Osteoblast (primary cell): ENCODE results near the gene COX7A2. TPM values are rescaled to one million over a fixed set of nuclear protein-coding genes. Genes with fewer than 3 reads are reported as not detected.

ENCODE experiments used
- DNase-seq: peaks from one replicate; pipeline ENCODE4 v3.0.0; 2011; ENCODE audit warnings: low spot score, mixed read lengths; ENCODE audit not compliant: insufficient read length; ENCODE audit errors: missing footprints
- H2AFZ ChIP-seq: 2 replicates; pipeline ENCODE4 v1.6.0; 2011; ENCODE audit warnings: mild to moderate bottlenecking, low read length
- H3K27ac ChIP-seq: 2 replicates; pipeline ENCODE4 v1.5.1; 2011; ENCODE audit warnings: mild to moderate bottlenecking, low read depth, low read length, moderate library complexity
- H3K27me3 ChIP-seq: 2 replicates; pipeline ENCODE4 v1.6.0; 2012; ENCODE audit warnings: mild to moderate bottlenecking, control low read depth, inconsistent platforms, low read length, moderate library complexity; ENCODE audit not compliant: insufficient read depth
- H3K36me3 ChIP-seq: 2 replicates; pipeline ENCODE4 v1.5.1; 2011; ENCODE audit warnings: mild to moderate bottlenecking, low read length, control low read depth, moderate library complexity; ENCODE audit not compliant: insufficient read depth
- H3K4me1 ChIP-seq: 2 replicates; pipeline ENCODE4 v1.5.1; 2011; ENCODE audit warnings: mild to moderate bottlenecking, low read length, control low read depth, moderate library complexity; ENCODE audit not compliant: insufficient read depth
- H3K4me2 ChIP-seq: 2 replicates; pipeline ENCODE4 v1.6.0; 2011; ENCODE audit warnings: mild to moderate bottlenecking, low read length; ENCODE audit not compliant: insufficient read depth
- H3K4me3 ChIP-seq: fragments of 200-600 bp; sonication (generic); 3 replicates; pipeline ENCODE4 v1.5.1; 2012; ENCODE audit warnings: mild to moderate bottlenecking, low read length, inconsistent platforms; ENCODE audit not compliant: insufficient read depth
- H3K79me2 ChIP-seq: 2 replicates; pipeline ENCODE4 v1.6.0; 2012; ENCODE audit warnings: mild to moderate bottlenecking, low read length, control low read depth, inconsistent platforms; ENCODE audit not compliant: insufficient read depth
- H3K9me3 ChIP-seq: 2 replicates; pipeline ENCODE4 v1.5.1; 2011; ENCODE audit warnings: low read depth, low read length, control low read depth
- H4K20me1 ChIP-seq: 2 replicates; pipeline ENCODE4 v1.6.0; 2012; ENCODE audit warnings: mild to moderate bottlenecking, low read length, control low read depth; ENCODE audit not compliant: insufficient read depth
- total RNA-seq: library from RNA; depleted of rRNA; stranded (reverse); fragments of >200 nt; gene quantifications from 2 replicates; pipeline ENCODE4 v1.2.3, GENCODE V29; 2012
- TF ChIP-seq, protein P1 (sequence below): IDR thresholded peaks from 2 replicates; pipeline ENCODE4 v1.5.1; 2011; ENCODE audit warnings: mild to moderate bottlenecking, low read depth, low read length, moderate library complexity; ENCODE audit errors: extremely low read depth

The COX7A2 gene
- total RNA-seq, 1 donor: 72.0 TPM

GRCh38 chr6:75290136-75290945 is 46.7 kb upstream of the COX7A2 start:
- DNase-seq: no peak
- no peak overlapping the region for H3K4me2 ChIP-seq
- H3K4me1 ChIP-seq: peaks cover 5% of the 10 kb centered on the region
- no peaks in the 10 kb centered on the region for H4K20me1 ChIP-seq
- H3K4me3 ChIP-seq: no peak overlapping the region
- H2AFZ ChIP-seq: no peak overlapping the region
- TF ChIP-seq, protein P1, sequence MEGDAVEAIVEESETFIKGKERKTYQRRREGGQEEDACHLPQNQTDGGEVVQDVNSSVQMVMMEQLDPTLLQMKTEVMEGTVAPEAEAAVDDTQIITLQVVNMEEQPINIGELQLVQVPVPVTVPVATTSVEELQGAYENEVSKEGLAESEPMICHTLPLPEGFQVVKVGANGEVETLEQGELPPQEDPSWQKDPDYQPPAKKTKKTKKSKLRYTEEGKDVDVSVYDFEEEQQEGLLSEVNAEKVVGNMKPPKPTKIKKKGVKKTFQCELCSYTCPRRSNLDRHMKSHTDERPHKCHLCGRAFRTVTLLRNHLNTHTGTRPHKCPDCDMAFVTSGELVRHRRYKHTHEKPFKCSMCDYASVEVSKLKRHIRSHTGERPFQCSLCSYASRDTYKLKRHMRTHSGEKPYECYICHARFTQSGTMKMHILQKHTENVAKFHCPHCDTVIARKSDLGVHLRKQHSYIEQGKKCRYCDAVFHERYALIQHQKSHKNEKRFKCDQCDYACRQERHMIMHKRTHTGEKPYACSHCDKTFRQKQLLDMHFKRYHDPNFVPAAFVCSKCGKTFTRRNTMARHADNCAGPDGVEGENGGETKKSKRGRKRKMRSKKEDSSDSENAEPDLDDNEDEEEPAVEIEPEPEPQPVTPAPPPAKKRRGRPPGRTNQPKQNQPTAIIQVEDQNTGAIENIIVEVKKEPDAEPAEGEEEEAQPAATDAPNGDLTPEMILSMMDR: no peak
- no peaks in the 10 kb centered on the region for H3K9me3 ChIP-seq
- no peaks in the 10 kb centered on the region for H3K36me3 ChIP-seq
- H3K27ac ChIP-seq: no peak overlapping the region
- H3K27me3 ChIP-seq: no peaks in the 10 kb centered on the region
- H3K79me2 ChIP-seq: peaks cover under 1% of the 10 kb centered on the region

- DNase-seq: no peak
- H3K4me1 ChIP-seq: peaks cover 9% of the 10 kb centered on the region
- no peaks in the 10 kb centered on the region for H3K36me3 ChIP-seq
- H3K27me3 ChIP-seq: no peaks in the 10 kb centered on the region
- no peak overlapping the region for H3K4me3 ChIP-seq
- H3K4me2 ChIP-seq: no peak overlapping the region
- no peak overlapping the region for H2AFZ ChIP-seq
- H3K27ac ChIP-seq: no peak overlapping the region
- no peaks in the 10 kb centered on the region for H3K9me3 ChIP-seq
- TF ChIP-seq, protein P1: no peak
- H3K79me2 ChIP-seq: peaks cover 22% of the 10 kb centered on the region
- H4K20me1 ChIP-seq: peaks cover 8% of the 10 kb centered on the region
Measured at GRCh38 chr6:75288023-75288422, 44.4 kb upstream of the COX7A2 start.

GRCh38 chr6:75287424-75287823 is 43.8 kb upstream of the COX7A2 start:
- no peak for DNase-seq

GRCh38 chr6:75286955-75287354 is 43.4 kb upstream of the COX7A2 start:
- no peak for DNase-seq
- Histone ChIP-seq H2AFZ (no peak overlapping the region), H3K4me2 (no peak overlapping the region), H4K20me1 (peaks cover 16% of the 10 kb centered on the region), H3K4me1 (peaks cover 17% of the 10 kb centered on the region), H3K36me3 (no peaks in the 10 kb centered on the region), H3K27me3 (no peaks in the 10 kb centered on the region), H3K27ac (no peak overlapping the region), H3K79me2 (peaks cover 33% of the 10 kb centered on the region), H3K4me3 (no peak overlapping the region), H3K9me3 (no peaks in the 10 kb centered on the region)
- TF ChIP-seq, protein P1: no peak

More at GRCh38 chr6:75287424-75287823, 43.8 kb upstream of the COX7A2 start:
- no peaks in the 10 kb centered on the region for H3K27me3 ChIP-seq
- no peaks in the 10 kb centered on the region for H3K9me3 ChIP-seq
- no peak overlapping the region for H3K27ac ChIP-seq
- H3K79me2 ChIP-seq: peaks cover 28% of the 10 kb centered on the region
- TF ChIP-seq, protein P1: no peak
- no peak overlapping the region for H3K4me2 ChIP-seq
- H3K4me1 ChIP-seq: peaks cover 15% of the 10 kb centered on the region
- H3K36me3 ChIP-seq: no peaks in the 10 kb centered on the region
- no peak overlapping the region for H3K4me3 ChIP-seq
- H4K20me1 ChIP-seq: peaks cover 14% of the 10 kb centered on the region
- H2AFZ ChIP-seq: no peak overlapping the region
